ENCODE data around the gene THTPA. TPM values are rescaled to one million over a fixed set of nuclear protein-coding genes. Genes with fewer than 3 reads are reported as not detected.

Gene THTPA
- total RNA-seq, 1 experiment from 2014 or later = 13.5 TPM

DNA sequence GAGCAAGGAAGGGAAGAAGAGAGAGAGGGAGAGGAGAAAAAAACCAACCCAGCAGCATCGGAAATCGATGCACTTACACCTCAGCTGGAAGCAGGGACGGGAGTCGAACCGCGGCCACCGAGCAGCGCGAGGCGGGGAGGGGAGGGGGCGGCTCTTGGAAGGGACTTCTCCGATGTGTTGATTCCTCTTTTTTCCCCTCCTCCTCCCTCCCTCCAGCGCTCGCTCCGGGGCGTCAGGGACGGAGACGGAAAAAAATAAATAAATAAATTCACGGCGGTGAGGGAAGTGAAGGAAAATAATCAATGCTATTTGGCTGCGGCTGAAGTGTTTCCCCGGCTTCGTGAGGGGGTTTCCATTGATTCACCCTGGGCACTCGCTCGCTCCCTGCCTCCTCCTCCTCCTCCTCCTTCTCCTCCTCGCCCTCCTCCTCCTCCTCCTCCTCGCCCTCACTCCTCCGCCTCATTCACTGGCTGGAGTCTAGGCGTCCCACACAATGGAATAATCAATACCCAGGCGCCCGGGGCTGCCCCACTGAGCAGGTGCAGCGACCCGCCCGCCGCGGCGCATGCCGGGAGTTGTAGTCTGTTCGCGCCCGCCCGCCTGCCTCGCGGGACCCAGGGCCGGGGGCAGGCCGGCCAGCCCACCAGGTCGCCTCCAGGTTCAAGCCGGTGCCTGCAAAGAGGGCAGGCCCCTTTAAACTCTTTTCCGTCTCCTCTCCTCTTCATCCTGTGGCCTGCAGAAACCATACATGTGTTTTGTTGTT lies 4.6 kb upstream of the THTPA start, which contains the start of gene ZFHX2:
Gene ZFHX2, minus strand, starts transcription at position 500 of the 763 bp plus-strand sequence. CDS start 16,440 bp downstream, outside the sequence.
- DNase-seq (ENCODE audit: low spot score) = peak; percentile 60

DNA sequence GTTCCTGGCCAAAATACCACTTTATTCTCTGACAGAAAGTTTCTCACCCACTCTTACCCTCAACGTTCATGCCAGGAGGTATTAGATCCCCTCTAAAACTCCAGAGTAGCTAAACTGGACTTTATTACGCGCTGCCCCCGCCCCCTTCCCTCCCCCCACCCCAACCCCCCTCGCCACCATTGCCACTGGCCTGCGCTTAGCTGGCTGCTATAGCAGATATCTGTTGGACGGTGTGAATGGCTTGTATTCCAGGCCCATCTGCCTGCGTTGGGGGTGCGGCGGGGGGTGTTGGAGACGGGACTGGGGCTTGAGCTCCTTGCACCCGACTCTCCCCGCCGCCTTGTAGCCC lies 564 bp upstream of the THTPA start:
- no peak for DNase-seq (ENCODE audit: low spot score)

DNA sequence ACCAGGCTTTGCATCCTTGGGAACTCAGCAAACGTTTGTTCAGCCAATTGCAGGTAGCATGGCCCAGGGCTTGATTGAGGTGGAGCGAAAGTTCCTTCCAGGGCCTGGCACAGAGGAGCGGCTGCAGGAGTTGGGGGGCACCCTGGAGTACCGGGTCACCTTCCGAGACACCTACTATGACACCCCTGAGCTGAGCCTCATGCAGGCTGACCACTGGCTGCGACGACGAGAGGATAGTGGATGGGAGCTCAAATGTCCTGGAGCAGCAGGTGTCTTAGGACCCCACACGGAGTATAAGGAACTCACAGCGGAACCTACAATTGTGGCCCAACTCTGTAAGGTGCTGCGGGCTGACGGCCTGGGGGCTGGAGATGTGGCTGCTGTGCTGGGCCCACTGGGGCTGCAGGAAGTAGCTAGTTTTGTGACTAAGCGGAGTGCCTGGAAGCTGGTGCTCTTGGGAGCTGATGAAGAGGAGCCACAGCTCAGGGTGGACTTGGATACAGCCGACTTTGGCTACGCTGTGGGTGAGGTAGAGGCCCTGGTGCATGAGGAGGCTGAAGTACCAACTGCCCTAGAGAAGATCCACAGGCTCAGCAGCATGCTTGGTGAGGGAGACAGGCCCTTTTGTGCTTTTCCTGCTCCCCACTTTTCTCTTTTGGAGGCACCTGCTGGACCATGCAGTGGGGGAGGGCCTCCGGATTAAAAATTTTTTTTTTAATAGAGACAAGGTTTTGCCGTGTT lies 799 bp downstream of the THTPA start:
- DNase-seq (ENCODE audit: low spot score) = no peak

DNA sequence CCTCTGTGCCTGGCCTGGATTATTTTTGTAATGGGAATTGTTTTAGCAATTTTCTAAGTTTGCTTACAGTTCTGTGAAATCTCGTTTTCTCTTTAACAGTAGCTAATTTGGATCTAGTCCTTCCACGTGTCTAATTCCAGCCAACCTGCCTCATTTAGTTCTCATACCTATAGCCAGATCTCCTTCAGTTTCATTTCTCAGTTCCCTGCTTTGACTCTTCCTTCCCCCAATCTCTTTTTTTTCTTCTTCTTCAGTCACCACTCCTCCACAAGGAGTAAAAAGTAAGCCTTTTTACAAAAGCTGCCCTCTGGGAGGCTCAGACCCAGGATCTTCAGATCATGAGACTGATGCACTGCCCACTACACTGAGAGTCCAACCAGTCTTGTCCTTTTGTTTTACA lies 1.4 kb downstream of the THTPA start:
- DNase-seq (ENCODE audit: low spot score) = no peak

DNA sequence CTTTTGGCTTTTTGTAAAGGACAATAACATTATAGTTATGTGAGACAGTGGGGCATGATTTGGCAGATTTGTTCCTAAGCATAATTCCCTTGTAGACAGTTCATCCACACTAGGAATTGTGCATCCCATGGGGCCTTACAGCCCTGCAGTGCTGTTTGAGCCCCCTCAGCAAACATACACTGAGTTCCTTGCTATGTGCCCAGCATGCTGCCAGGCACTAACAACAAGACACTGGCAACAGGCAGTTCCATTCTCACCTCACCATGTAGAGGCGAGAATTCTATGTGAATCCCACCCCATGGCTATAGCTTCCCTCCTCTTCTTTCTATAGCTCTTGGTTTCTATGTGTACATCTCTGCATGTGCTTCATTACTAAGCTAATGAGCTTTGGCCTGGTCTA lies 1.9 kb downstream of the THTPA start:
- DNase-seq (ENCODE audit: low spot score) = no peak

DNA sequence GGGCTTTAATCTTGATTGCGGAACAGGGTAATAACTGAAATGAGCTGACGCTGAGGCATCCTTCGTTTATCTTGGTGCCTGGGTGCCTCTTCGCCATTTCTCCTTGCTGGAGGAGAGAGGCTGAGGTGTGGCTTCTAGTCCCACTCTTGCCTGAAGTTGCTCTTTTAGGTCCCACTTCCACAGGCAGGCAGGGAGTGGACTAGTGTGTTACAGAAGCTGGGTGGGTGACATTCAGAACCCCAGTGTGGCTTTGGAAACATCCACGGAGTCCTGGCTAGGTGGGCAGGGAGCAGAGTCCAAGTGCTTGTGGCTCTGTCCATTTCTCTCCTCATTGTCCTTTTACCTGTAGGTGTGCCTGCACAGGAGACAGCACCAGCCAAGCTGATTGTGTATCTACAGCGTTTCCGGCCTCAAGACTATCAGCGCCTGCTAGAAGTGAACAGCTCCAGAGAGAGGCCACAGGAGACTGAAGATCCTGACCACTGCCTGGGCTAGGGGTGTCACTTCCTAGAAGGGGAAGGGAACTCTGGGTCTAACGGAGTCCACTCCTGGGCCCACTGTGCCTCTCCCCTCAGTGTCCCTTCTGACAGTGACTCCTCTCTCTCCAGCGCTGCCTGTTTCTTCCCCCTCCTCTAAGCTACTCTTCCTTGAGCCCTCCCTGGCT lies 2.4 kb downstream of the THTPA start:
- no peak for DNase-seq (ENCODE audit: low spot score)

DNA sequence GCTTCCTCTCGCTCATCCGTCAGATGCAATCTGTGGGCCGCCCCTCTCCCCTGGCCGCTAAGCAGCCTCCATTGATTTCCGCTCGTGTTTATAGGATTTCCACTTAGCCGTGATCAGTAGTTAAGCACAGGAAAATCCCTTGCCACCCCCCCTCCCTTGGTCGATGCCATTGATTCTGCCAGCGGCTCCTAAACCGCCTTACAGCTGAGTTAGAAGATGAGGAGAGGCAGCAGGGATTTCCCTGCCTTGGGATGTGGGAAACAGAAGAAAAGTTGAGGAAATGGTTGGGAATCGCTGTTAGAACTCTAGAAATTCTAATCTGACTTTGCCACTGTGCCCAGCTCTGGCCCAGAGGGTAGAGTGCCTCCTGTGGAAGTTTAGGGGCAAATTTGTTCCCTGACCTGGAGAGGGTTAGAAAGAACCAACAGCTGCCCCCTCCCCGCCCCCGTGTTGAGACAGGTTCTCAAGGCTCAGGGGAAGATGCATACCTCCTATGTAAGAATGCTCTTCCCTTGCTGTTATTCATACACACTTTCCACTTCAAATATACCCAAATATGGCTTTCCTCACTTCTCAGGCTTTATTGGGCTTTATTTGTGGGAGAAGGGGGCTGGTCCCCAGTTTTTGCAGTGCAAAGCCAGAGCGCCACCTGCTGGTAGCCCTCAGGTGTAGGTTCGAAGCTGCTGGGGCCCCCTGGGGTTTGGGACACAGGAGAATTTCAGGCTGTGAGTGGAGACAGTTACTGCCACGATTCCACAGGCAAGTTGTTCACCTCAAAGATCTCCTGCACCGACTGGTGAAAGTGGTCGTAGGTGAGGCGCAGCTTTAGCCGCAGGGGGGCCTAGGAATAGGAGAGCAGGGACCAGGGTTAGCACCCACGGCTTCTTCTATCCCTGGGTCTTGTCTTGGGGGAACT lies 3.2 kb downstream of the THTPA start:
- DNase-seq (ENCODE audit: low spot score) = peak; percentile 48

DNA sequence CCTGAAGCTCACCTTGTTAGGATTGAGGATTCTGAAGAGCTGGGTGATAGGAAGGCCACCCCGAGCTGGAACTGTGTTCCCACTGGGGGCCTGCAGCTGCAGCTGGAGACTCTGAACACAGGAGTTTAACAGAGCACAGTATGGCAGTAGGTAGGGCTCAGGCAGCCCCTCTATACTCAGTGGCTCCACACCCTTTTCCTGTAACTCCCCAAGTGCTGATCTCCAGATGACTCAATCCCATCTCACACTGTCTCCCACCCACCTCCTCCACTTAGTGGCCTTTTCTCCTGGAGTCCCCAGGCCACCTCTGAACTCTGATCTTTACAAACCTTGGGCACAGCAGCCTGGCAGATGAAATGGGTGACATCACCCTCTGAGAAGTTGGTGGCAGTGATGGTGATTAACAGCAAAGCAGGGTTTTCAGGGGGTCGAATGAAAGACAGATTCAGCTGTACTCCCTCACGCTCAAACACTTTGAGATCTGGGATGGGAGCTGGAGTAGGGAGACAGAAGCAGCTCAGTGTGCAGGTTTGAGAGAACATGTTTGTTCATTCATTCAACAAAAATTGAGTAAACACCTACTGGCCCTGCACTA lies 4.0 kb downstream of the THTPA start:
- no peak for DNase-seq (ENCODE audit: low spot score)

DNA sequence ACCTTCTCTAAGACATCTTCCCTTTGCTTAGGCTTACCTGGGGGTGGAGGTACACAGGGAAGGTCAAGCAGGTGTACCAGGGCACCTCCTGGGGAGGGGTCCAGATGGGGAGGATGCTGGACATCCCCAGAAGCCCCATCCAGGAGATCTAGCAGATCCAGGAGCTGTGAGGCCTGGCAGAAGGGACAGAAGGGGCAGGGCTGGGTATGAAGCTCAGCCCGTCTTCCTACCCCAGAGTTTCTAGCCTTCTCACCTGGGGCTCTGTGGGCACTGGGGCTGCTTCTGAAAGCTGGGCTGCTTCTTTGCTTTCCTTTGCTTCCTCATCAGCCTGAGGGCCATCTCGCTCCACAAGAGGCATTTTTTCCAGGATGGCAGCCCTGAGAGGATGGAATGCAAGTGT lies 5.2 kb downstream of the THTPA start:
- no peak for DNase-seq (ENCODE audit: low spot score)

DNA sequence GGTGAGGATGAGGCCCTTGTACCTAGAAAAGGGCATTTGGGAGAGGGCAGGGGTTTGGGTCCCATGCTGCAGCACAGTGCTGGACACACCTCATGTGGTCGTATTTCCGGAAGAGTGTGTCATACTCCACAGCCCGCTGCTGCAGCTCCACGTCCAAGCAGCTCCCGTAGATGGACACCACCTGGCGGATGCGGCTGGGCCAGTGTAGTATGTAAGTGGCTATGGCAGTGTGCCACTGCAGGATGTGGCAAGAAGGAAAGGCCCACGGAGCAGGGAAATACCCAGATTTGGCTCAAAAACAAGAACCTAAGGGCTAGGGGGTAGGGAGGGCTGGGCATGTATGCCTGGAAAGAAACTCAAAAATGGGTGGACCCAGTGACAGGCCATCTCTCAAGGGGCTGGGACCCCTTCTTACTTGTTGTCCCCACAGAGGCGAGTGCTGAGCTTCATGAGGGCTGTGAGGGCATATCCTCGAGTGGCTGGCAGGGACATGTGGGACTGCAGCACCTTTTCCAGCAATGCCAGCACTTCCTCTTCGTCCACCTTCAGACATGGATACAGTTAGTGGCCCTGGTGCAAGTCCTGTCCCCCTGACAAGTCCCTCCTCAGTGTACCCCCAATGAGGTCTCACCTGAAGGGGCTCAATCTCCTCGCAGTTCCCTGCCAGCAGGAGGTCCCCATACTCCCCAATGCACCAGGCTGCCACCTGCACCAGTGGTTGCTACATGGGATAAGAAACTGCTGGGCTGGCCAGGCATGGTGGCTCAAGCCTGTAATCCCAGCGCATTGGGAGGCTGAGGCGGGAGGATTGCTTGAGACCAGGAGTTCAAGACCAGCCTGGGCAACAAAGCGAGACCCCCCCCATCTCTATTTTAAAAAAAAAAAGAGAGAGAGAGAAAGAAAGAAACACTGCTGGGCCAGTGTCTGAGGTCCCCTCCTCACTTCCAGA lies 6.1 kb downstream of the THTPA start:
- DNase-seq (ENCODE audit: low spot score) = no peak

DNA sequence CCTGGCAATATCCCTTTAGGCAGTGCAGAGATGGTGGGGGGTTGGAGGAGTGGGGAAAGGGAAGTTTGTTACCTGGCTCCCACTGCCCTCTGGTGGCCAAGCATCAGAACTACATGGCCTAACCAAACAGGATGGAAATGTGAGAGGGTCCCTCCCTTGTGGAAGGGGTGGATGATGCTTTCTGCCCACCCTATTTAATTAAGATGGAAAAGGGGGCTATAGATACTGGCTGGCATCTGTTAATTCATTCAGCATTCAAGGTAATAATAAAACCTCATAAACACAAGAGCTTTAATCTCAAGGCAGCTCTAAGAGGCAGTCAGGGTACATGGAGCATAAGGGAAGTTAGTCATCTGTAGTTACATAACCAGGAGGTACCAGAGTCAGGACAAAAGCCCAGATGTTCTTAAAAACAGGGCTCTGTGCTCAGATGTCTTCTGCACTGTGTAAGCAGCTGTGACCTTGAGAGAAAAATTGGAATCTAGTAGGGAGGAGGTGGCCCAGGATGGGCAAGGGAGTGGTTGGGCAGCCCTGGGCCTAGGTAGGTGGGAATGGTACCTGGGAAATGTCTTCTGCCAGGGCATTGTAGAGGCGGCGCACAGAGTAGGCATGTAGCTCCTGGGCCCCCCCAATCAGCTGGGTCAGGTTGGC lies 6.9 kb downstream of the THTPA start:
- DNase-seq (ENCODE audit: low spot score) = peak; percentile 47

DNA sequence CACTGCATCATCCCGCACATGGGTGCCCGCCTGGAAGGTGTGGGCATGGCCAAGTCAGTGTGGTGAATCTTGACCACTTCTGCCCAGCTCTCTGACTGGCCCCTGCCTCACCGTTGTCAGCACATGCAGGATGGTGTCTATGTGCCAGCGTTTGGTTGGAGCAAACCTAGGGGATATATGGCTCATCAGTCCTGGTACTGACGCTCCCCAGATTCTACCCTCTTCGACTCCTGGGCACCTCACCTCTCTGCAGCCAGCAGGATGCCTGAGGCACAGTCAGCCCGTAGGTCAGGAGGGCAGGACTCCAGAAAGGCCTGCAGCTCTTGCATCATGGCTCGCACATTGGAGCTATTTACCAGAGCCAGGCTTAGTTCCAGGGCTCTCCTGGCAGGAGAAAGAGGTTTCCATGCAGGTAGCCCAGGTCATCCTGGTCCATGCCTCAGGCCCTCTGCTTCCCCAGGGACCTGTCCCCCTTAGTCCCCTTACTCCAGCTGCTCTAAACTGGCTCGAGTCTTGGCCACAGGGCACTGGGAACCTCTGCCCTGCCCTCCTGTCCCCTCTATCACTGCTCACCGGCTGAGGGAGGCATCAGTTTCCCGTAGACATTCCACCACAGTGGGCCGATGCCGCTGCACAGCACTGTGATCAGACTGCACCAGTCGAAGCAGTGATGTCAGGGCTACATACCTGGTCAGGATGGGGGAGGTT lies 7.6 kb downstream of the THTPA start:
- no peak for DNase-seq (ENCODE audit: low spot score)

DNA sequence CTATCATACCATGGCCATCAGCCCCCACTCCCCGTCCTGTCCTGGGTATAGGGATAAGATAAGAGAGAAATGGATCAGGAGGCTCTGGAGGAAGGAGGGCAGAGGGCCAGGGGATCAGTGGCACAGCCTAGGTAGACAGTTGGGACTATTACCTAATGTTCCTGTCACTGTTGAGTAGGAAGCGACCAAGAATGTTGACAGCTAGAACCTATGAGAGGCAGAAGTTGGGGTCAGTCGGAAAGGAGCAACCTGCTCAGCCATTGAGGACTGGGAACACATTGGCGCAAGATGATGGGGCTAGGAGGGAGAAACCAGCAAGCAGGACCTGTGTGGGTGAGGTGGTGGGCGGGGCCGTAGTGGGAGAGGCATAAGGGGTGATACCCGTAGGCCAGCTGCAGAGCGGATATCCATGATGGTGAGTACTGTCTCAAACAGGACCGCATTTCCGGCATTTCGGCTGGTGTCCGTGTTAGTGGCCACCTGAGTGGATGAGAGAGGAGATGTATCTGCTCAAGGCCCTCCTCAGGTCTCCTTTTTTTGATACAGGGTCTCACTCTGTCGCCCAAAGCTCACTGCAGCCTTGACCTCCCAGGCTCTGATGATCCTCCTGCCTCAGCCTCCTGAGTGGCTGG lies 8.2 kb downstream of the THTPA start:
- DNase-seq (ENCODE audit: low spot score) = no peak

DNA sequence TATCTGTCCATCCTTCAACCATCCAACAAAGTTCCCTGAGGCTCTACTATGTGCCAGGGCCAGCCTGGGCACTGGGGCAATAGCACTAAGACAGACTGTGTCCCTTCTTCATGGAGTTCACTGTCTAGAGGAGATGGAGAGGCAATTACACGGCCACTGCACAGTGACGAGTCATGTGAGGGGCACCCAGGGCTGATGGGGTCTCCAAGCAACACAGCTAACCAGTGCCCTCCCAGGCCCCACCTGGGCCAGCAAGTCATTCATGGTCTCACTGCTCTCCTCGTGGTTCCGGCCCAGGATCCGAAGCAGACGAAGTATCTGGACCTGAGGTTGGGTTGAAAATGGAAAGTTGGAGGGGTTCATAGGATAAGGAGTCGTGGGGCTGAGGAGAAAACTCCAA lies 8.8 kb downstream of the THTPA start:
- no peak for DNase-seq (ENCODE audit: low spot score)

DNA sequence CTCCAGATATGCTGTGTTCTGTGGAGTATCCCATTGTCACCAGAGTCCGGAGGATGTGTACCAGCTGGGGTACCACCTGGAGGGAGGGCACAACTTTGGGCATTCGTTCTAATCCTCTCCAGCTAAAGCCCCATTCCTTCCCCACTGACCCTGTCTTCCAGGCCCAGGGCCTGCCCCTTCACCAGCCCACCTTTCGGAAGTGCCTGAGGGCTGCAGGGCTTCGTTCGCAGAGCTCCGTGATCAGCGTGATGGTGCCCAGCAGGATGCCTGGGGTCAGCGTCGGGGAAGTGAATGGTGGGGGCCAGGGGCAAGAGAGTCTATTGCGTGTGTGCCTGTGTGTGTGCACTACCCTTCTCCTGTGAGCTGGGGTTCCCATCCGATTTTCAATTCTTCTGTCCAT lies 9.6 kb downstream of the THTPA start:
- DNase-seq (ENCODE audit: low spot score) = no peak

DNA sequence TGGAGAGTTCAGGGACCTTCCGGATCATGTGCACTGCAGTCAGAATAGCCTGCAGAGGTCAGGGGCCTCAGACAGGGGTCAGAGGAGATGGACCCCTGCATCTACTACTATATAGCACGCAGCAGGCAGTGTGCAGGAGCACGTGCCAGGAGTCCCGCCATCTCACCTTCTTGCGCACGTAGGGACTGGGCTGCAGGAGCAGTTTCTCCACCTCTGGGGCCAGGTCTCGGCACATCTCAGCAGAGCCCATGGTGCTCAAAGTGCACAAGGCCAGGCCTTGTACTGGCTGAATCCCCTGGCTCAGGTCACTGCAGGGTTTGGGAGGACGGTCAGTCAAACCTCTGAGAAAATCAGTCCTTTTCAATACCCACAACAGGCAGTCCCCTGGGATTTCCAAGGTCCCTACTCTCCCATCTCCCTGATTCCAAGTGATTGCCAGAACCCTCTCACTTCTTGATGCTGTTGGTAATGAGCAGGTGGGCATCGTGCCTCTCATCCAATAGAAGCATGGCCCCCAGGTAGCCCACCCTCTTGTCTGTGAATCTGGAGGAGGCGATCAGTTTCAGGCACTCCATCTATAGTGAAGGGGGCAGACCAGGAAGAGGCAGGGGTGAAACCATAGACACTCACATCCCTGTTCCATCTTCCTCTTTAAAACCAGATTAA lies 10.2 kb downstream of the THTPA start:
- no peak for DNase-seq (ENCODE audit: low spot score)

DNA sequence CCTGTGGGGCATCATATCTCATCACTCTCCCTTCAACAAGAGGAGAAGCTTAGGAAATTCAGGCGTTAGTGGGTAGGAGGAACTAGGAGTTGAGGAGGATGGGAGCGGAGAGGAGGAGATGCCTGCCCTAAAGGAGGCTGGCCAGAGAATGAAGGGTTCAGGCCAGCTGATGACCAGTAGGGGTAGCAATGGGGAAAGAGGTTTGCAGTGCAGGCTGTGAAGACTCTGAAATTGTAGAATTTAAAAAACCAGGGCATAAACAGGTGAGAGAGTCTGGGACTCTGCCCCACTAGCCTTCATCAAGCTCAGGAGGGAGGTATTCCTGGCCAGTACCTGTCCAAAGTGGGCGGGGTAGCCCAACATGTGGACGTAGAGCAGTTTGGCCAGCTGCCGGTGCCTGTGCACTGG lies 10.7 kb downstream of the THTPA start:
- peak; percentile 26 for DNase-seq (ENCODE audit: low spot score)

Data from HT-29 (cell line).